ENCODE data around the gene COL27A1.

COL27A1 gene

GRCh38 chr9:114288193-114289091 lies 133.1 kb downstream of the COL27A1 start:
- DNase-seq (ENCODE audit: low read depth, low spot score) = peak; percentile 52
- H3K4me3 ChIP-seq (ENCODE audit: low read depth, low read length) = no peak overlapping the region
- in situ Hi-C loops (cut with HindIII; ENCODE audit: low sequenced_read_pairs) = no loop called here
- no peak for TF ChIP-seq CTCF (IDR thresholded peaks at IDR 0.05; ENCODE audit: low read depth, low read length)

GRCh38 chr9:114289106-114289505 lies 133.8 kb downstream of the COL27A1 start:
- TF ChIP-seq CTCF (IDR thresholded peaks at IDR 0.05; ENCODE audit: low read depth, low read length) = no peak
- in situ Hi-C loops (cut with HindIII; ENCODE audit: low sequenced_read_pairs) = no loop called here
- no peak overlapping the region for H3K4me3 ChIP-seq (ENCODE audit: low read depth, low read length)
- no peak for DNase-seq (ENCODE audit: low read depth, low spot score)

- H3K4me3 ChIP-seq (ENCODE audit: low read depth, low read length) = no peak overlapping the region
- no peak for TF ChIP-seq CTCF (IDR thresholded peaks at IDR 0.05; ENCODE audit: low read depth, low read length)
- in situ Hi-C loops (cut with HindIII; ENCODE audit: low sequenced_read_pairs) = no loop called here
- no peak for DNase-seq (ENCODE audit: low read depth, low spot score)
Measured at GRCh38 chr9:114289571-114290481, 134.5 kb downstream of the COL27A1 start.

GRCh38 chr9:114290561-114290986 lies 135.2 kb downstream of the COL27A1 start:
- H3K4me3 ChIP-seq (ENCODE audit: low read depth, low read length) = no peak overlapping the region
- no peak for TF ChIP-seq CTCF (IDR thresholded peaks at IDR 0.05; ENCODE audit: low read depth, low read length)
- no peak for DNase-seq (ENCODE audit: low read depth, low spot score)
- in situ Hi-C loops (cut with HindIII; ENCODE audit: low sequenced_read_pairs) = no loop called here

DNA sequence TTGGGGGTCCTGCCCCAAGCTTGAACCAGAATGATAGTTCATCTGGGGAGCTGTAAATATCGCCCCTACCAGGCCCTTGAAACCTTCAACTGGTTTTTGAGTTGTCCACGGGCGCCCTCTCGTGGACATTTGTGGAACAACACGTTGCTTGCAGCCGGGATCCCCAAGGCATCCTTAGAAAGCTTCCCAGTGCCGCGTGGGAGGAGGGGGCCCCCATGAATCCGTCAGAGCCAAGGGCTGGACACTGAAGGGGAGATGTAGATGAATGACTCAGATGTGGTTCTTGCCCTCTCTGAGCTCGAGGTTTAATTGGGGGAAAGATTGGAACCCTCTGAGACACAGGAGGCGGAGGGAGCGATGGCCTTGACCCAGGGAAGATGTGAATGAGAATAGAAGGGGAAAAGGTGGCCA lies 135.7 kb downstream of the COL27A1 start:
- in situ Hi-C loops (cut with HindIII; ENCODE audit: low sequenced_read_pairs) = no loop called here
- no peak overlapping the region for H3K4me3 ChIP-seq (ENCODE audit: low read depth, low read length)
- TF ChIP-seq CTCF (IDR thresholded peaks at IDR 0.05; ENCODE audit: low read depth, low read length) = peak; percentile 76
- DNase-seq (ENCODE audit: low read depth, low spot score) = peak; percentile 72

DNA sequence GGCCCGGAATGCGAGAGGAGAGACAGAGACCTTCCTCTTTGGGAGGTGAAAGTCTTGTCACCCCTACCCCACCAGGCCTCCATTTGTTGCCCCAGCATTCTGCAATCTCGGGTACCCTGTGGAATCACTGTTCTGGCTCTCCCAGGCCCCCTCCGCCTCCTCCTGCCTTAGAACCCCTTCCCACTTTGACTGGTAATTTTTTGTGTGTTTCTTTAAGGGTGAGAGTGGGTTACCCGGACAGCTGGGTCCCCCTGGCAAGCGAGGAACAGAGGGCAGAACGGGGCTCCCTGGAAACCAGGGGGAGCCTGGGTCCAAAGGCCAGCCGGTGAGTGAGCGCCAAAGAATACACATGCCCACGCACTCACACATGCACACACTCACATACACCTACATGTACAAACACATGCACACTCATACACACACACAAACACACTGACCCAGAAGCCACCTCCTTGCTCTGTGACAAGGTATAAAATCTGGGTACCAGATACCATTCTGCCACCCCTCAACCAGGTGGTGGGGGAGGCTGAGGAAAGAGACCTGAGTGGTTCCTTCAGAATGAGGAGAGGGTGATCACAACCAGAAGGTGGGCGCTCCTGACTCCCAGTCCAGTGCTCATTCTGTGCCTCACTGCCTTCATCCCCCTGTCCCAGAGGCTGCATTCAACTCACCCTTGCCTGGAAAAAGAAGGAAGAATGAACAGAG lies 136.7 kb downstream of the COL27A1 start:
- TF ChIP-seq CTCF (IDR thresholded peaks at IDR 0.05; ENCODE audit: low read depth, low read length) = no peak
- H3K4me3 ChIP-seq (ENCODE audit: low read depth, low read length) = no peak overlapping the region
- DNase-seq (ENCODE audit: low read depth, low spot score) = no peak
- in situ Hi-C loops (cut with HindIII; ENCODE audit: low sequenced_read_pairs) = no loop called here

Measured in astrocyte of the spinal cord (primary cell).